HG03108 (cell line): ENCODE results near the gene STH.

Experiments
- ATAC-seq: cut with Tn5 transposase; IDR thresholded peaks from one replicate; pipeline ENCODE4 v1.9.1; 2021; ENCODE audit warnings: moderate library complexity; ENCODE audit not compliant: unreplicated experiment

The STH gene

GRCh38 chr17:46025060-46025459 lies 26.0 kb downstream of the STH start:
- no peak for ATAC-seq

GRCh38 chr17:46025510-46026165 lies 26.6 kb downstream of the STH start:
- no peak for ATAC-seq

GRCh38 chr17:46026166-46027047 lies 27.4 kb downstream of the STH start:
- ATAC-seq: no peak

GRCh38 chr17:46027048-46027975 lies 28.3 kb downstream of the STH start:
- no peak for ATAC-seq

DNA sequence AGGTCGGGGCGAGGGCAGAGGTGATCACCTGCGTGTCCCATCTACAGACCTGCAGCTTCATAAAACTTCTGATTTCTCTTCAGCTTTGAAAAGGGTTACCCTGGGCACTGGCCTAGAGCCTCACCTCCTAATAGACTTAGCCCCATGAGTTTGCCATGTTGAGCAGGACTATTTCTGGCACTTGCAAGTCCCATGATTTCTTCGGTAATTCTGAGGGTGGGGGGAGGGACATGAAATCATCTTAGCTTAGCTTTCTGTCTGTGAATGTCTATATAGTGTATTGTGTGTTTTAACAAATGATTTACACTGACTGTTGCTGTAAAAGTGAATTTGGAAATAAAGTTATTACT lies 28.9 kb downstream of the STH start:
- no peak for ATAC-seq

GRCh38 chr17:46028374-46028773 lies 29.3 kb downstream of the STH start:
- ATAC-seq: no peak

DNA sequence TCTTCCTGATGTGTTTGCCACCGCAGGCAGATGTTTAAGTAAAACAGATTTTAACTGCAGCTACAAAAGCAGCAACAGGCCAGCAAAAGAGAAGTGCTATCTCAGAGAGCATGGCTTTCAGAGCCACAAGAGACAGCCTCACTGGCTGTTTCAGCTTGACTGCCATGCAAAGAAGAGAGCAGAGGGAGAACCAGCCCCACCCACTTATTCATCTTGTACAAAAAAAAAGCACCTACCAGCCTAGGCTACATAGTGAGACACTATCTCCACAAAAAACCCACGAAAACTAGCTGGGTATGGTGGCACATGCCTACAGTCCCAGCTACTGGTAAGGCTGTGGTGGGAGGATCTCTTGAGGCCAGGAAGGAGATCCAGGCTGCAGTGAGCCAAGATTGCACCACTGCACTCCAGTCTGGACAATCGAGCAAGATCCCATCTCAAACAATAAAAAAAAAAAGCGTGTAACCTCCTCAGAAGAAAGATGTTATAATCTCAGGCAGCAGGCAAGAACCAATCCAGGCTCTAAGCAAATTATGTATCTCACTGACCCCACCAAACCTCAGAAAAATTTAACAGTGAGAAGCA lies 30.0 kb downstream of the STH start:
- ATAC-seq: no peak

GRCh38 chr17:46029627-46030026 lies 30.6 kb downstream of the STH start:
- no peak for ATAC-seq

- ATAC-seq: no peak
Measured at GRCh38 chr17:46030752-46031151, 31.7 kb downstream of the STH start.

DNA sequence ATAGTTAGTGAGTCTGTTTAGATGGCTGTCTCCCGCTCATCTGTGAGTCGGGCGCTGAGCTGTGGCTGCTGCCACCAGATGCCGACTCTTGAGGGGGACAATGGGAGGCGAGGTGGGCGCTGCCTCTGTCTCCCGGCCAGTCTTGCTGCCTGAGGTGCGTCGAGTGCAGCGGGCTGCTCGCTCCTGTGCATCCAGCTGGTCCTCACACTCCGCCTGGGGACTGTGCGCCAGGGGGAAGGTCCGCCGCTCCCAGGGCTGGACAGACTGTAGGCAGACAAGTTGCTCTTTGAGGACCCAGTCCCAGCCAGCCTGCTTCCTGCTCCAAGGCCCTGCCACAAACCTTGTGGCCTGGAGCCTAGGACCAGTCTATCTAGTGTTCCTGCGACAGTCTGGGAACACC lies 32.4 kb downstream of the STH start:
- no peak for ATAC-seq

- ATAC-seq: no peak
Measured at GRCh38 chr17:46031920-46032319, 32.9 kb downstream of the STH start.

- no peak for ATAC-seq
Measured at GRCh38 chr17:46032909-46033308, 33.9 kb downstream of the STH start.

GRCh38 chr17:46033392-46033791 lies 34.3 kb downstream of the STH start:
- no peak for ATAC-seq

DNA sequence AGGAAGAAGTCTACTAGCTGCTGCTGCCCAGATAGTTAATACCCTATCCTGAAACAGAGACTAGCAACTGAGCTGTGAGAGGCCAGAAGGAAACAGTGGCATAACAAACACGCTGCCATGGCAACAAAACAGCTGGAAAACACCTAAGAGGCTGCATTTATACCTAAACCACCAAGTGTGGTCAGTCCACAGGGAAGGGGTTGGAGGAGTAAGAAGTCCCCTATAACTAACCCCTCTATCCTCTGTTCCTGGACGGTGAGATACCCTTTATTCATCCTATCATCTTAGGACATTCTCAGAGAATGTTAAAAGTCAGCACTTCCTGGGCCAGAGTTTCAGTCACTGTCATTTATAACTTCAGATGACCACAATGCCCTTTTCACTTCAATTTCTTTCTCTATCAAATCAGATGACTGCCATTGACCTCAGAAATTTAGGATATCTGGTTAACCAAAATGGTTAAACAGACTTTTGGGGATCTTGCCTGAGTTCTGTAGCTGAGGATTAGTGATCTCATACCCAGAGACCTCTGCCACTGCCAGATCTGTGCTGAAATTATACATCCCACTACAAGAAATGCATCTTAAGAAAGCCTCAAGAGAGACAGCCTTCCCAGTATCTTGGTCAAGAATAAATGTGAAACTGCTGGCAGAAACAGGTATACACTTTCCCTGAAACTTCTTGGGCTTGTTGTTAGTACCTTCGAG lies 36.2 kb downstream of the STH start:
- ATAC-seq: no peak

DNA sequence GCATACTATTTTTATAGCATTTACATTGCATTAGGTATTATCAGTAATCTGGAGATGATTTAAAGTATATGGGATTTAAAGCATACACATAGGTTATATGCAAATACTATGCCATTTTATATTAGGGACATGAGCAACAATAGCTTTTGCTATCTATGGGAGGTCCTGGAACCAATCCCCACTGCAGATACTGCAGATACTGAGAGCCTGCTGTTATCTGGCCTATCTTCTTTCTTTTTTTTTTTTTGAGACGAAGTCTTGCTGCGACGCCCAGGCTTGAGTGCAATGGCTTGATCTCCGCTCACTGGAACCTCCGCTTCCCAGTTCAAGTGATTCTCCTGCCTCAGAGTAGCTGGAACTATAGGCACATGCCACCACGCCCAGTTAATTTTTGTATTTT lies 37.4 kb downstream of the STH start:
- no peak for ATAC-seq

DNA sequence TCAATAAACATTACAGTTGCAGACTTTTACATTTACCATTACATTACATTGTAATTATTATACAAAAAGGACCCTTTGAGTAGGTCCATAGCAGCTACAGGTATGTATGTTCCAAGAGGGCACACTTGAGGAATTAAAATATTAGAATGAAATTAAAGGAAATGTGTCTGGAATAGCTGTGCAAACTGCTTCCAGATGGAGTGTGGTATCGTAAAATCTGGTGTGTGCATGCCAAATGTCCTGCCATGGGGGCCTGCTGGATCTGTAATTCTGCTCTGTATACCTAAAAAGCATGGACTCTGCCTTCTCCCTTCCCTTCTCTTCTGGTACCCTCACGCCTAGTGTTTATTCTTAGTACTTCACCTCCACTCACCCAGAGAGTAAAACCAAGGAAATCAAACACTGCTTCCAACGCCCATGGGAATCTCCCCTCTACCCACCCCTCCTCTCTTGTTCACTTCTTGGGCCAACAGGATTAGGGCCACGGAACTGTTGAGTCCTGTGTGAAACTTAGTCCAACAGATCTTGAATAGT lies 38.7 kb downstream of the STH start:
- ATAC-seq: no peak

- ATAC-seq: no peak
Measured at GRCh38 chr17:46038414-46038813, 39.4 kb downstream of the STH start.

GRCh38 chr17:46038937-46039336 lies 39.9 kb downstream of the STH start:
- no peak for ATAC-seq

- no peak for ATAC-seq
Measured at GRCh38 chr17:46039592-46040186, 40.6 kb downstream of the STH start.

DNA sequence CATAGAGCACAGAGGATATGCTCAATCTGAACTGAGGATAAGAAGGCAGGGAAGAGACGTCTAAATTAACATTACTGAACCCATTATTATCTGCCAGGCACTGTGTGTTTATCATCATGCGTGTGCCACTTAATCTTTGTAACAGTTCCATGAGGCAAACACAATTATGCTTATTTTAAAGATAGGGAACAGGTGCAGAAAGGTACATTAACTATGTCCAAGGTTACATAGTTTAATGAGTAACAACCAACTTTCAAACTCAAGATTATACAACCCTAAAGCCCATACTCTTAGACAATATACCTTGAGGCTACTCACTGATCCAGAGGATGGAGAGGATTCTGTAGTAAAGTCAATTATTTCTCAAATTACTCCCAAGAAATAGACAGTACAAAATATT lies 43.2 kb downstream of the STH start:
- no peak for ATAC-seq
